ENCODE data around the gene KLF16. TPM values are rescaled to one million over a fixed set of nuclear protein-coding genes. Genes with fewer than 3 reads are reported as not detected.

Gene KLF16
- total RNA-seq, 1 experiment from 2014 or later = 10.4 TPM

- DNase-seq (ENCODE audit: extremely low read depth, low read depth) = no peak
Observed at GRCh38 chr19:1871630-1872029, 8.3 kb upstream of the KLF16 start.

DNA sequence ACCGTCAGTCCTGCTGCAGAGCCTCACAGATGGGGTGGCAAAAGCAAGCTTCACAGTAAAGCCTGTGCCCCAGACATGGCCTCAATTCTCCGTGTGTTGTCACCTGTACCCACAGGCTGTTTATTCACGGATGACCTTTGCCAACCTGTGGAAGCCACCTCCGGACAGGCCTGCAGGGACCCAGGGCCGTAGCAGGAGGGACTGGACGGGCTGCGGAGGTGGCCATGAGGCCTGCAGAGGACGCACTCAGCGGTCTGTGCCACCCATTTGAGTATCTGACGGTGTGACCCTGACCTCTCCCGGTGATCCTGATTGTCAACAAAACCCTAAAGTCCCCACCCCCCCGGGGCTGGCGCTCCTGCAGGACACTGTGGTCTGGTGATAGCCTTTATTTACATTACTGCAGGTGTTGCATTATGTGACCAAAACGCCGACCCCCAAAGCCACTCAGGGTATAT lies 7.8 kb upstream of the KLF16 start:
- DNase-seq (ENCODE audit: extremely low read depth, low read depth) = no peak

DNA sequence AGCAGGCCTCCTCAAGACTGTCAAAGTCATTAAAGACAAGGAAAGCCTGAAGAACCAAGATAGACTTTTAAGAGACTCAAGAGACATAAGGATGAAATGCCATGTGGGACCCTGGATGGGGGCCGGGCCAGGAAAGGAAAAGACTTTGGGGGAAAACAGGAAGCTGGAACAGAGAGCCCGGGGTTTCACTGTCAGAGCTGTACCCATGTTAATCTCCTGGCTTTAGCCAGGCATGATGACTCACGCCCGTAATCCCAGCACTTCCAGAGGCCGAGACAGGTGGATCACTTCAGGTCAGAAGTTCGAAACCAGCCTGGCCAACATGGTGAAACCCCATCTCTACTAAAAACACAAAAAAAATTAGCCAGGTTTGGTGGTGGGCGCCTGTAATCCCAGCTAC lies 5.6 kb upstream of the KLF16 start:
- no peak for DNase-seq (ENCODE audit: extremely low read depth, low read depth)

DNA sequence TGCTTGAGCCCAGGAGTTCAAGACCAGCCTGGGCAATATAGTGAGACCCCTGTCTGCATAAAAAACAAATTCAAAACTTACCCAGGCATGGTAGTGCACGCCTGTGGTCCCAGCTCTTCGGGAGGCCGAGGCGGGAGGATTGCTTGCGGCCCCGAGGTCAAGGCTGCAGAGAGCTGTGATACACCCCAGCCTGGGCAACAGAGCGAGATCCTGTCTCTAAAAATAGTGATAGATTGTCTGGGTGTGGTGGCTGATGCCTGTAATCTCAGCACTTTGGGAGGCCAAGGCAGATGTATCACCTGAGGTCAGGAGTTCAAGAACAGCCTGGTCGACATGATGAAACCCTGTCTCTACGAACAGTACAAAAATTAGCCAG lies 4.0 kb upstream of the KLF16 start:
- no peak for DNase-seq (ENCODE audit: extremely low read depth, low read depth)

DNA sequence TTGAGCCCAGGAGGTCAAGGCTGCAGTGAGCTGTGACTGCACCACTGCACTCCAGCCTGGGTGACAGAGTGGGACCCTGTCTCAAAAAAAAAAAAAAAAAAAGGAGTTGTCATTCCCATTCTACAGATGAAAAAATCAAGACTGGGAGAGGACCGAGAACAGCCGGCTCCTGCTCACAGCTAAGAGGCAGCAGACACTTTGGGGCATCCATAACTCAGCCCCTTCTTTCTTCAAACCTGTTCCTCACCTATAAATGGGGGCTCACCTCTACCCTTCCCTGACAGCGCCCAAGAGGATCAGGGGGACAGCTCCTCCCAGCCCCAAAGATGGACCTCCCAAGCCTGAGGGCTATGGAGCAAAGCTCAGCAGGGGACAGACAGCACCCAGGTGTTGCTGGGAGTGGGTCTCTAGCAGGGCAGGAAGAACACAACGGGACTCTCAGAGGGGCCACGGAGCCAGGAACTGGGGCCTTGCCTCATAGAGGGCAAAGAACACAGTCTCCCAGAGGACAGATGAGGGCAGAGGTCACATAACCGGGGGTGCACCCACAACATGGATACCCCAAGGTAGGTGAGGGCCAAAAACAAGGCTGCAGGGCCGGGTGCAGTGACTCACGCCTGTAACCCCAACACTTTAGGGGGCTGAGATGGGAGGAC lies 3.4 kb upstream of the KLF16 start:
- DNase-seq (ENCODE audit: extremely low read depth, low read depth) = no peak

GRCh38 chr19:1865172-1866010 lies 2.0 kb upstream of the KLF16 start:
- DNase-seq (ENCODE audit: extremely low read depth, low read depth) = no peak

- DNase-seq (ENCODE audit: extremely low read depth, low read depth) = no peak
Observed at GRCh38 chr19:1864480-1865171, 1.2 kb upstream of the KLF16 start.

DNA sequence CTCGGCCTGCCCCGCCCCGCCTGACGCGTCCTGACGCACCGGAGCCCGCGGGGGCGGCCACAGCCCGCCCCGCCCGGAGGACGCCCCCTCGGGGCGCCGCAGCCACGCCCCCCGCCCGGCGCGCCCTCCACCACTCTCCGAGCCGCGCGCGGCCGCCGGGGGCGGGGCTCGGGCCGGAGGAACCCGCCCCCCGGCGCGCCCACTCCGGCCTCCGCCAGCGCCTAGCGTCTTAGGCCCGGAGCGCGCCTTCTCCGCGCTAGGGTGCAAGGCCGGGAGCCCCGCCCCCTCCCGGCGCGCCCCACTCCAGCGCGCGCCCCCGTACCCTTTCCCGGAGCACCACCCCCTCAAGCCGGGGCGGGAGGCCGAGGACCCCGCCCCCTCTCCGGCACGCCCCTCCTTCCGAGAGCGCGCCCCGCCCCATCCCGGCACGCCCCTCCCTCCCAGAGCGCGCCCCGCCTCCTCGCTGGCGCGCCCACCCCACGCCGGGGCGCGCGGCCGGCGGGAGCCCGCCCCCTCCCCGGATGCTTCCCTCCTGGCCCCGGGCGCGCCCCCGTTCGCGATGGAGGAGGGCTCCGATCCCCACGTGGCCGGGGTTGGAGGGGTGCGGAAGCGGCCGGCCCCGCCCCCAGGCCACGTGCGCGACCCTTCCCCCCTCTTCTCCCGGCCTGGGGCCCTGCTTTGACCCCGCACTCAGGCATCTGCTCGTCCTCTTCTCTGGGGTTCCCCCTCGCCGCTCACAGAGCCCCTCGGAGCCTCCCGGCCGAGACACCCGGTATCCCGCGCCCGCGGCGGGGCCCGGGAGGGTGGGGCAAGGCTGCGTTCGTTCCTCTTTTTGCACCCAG lies 480 bp upstream of the KLF16 start:
- peak; percentile 87 for DNase-seq (ENCODE audit: extremely low read depth, low read depth)

DNA sequence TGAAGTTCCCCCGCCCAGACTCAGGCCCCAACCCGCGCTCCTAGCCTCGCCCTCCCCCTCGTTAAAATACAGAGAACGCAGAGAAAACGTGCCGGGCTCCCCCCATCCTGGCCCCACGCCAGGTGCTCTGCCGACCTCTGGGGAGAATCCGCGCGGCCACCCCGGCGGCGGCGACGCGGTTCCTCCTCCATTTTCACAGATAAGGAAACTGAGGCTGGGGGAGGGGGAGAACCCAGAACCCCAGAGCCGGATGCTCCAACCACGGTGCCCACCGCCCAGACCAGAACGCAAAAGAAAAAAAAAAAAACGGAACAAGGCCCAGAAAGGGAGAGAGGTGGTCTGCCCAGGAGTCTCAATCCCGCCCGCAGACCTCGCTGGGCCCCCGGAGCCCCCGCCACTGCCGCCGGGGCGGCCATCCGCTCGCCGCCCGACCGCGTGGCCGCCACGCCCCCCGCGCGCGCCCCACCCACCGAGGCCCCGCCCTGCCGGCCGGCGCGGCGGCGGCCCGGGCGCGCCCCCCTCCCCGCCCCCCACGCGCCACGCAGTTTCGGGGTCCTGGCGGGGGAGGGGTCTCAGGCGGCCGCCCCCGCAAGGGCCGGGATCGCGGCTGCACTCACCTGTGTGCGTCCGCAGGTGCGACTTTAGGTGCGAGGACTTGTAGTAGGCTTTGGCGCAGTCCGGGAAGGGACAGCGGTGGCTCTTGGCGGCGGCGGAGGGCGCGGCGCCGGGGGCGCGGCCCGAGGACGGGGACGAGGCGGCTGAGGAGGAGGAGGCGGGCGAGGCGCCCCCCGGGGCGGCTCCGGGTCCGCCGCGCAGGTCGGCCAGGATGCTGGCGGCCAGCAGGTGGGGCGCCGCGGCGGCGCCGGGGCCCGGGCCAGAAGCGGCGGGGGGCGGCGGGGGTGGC lies 703 bp downstream of the KLF16 start:
- DNase-seq (ENCODE audit: extremely low read depth, low read depth) = no peak

DNA sequence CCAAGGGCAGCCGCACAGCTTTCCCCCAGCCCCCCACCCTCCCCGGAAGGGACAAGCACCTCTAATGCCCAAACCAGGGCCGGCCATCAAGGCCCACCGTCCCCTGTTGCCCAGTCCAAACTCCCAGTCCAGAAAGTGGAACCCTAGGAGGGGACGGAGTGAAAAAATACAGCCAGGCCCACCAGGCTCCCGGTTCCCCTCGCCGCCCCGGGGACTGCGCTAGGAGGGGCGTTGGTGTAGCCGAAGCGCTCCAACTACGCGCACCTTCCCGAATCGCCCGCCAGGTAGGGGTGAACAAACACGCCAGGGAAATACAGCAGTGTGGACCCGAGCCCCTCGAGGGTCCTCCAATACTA lies 1.3 kb downstream of the KLF16 start:
- DNase-seq (ENCODE audit: extremely low read depth, low read depth) = no peak

DNA sequence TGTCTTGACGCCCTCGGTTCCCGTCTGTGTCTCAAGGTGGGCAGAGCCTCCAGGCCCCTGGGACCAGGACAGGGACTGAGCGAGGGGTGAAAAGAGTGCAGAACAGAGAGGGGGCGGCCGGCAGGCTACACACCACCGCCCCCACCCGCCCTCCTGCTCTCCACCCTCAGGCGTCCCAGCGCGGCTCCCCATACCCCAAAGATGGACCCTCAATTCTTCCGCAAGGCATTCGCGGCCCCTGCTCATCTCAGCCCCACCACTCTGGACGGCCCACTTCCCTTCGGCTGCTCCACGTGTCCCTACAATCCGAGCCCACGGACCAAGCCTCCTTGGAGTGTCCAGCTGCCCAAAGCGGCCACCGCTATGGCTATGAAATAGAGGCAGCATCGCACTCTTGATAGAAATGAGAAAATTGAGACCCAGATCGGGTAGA lies 1.8 kb downstream of the KLF16 start:
- DNase-seq (ENCODE audit: extremely low read depth, low read depth) = no peak

DNA sequence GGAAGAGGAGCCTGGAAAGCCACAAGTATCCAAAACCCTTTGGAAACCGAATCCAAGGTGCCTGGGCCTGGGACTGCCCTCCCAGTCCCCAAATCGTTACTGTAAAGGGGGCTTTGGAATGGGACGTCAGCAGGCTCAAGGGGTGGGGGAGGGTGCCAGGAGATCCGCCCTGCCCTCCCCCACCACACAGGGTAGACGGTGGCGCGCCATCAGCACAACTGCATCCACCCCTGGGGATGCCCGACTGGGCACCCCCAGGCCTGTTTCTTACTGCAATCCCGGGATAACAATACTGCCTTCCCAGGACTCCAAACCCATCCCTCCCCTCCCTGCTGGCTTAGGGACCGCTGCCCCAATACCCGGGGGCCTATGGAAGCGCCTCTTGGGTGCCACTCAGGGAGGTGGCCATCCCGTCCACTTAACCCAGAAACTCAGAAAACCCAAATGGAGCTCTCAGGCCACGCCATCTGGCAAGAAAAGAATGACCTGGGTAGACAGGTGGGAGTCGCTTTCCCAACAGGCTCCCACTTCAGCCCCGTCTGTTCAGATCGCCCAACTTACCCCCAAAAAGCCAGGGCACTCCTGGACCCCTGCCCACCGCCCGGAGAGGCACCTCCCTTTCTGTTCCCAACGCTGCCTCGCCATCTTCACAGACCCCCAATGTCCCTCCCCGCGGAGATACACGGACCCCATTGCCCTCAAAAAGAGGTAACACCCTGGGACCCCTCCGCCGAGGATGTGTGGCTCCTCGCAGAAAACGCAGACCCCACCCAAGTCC lies 2.4 kb downstream of the KLF16 start:
- no peak for DNase-seq (ENCODE audit: extremely low read depth, low read depth)

DNA sequence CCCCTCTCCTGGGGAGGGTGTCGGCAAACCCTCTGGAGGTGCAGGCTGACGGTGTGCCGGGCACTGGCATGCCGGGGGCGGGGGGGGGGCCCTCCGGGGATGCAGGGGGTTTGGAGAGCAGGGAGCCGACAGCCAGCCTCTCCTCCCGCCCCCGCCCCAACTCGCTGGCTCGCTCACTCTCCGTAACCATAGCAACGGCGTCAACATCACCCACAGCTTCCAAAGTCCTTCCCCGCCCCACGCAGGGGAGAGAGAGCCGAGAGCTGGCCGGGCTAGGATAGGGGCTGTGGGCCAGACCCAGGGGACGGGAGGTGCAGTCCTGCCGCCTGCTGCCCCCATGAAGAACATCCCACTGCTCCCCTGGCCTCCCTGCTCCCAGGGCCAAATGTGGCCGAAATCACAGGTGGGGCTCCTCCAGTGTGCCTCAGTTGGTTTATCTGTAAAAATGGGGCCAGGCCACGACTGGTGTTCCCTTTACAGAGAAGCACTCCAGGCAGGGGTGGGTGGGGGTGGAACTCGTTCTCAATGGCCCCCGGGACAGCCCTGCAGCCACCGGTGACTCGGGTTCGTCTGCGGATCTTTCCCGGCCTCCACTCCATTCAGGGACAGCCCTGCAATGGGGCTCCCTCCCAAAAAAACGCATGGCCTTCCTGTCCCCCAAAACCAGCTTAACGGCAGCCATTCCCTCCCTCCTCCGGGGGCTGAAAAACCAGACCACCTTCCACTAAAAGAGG lies 3.2 kb downstream of the KLF16 start:
- DNase-seq (ENCODE audit: extremely low read depth, low read depth) = no peak

DNA sequence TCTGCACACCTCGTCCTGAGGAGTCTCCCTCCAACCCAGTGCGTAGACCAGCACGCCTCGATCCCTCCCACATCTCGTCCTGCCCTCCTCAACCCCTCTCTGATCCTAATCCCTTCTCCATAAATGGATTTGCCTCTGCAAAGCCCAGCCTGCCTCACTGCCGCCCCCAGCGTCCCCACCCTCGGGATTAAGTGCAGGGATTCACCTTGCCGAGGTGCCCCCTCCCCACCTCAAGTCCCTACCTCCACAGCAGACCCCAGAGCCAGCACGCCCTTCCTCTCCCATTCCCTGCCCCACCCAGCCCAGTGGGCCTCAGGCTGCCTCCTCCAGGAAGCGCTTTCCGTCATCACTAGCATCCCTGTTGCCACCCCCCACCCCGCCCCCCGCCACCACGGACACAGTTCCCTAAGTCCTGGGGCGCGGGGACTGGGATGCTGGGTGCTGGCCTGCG lies 4.0 kb downstream of the KLF16 start:
- DNase-seq (ENCODE audit: extremely low read depth, low read depth) = no peak

GRCh38 chr19:1858412-1859081 lies 4.8 kb downstream of the KLF16 start:
- no peak for DNase-seq (ENCODE audit: extremely low read depth, low read depth)

- DNase-seq (ENCODE audit: extremely low read depth, low read depth) = no peak
Observed at GRCh38 chr19:1857648-1858326, 5.6 kb downstream of the KLF16 start.

Measured in NCI-H460 (cell line).